LNCaP clone FGC (cell line): ENCODE measurements around the gene GPR37L1.

Source experiments
- DNase-seq: peaks from one replicate; pipeline ENCODE4 v3.0.0-alpha.2; 2011; ENCODE audit warnings: low read depth
- H3K4me3 ChIP-seq: 2 replicates; pipeline ENCODE4 v1.5.1; 2011; ENCODE audit warnings: mild to moderate bottlenecking, low read depth, low read length, control low read depth
- CTCF ChIP-seq: IDR thresholded peaks from 2 replicates; pipeline ENCODE4 v1.5.1; 2012; ENCODE audit warnings: mild to moderate bottlenecking; ENCODE audit not compliant: control insufficient read depth, insufficient read depth; ENCODE audit errors: extremely low read depth

Gene GPR37L1

GRCh38 chr1:202181586-202181985, 58.9 kb downstream of the GPR37L1 start:
- DNase-seq: no peak
- no peak for TF ChIP-seq CTCF
- H3K4me3 ChIP-seq: no peak overlapping the region

- no peak for DNase-seq
- no peak overlapping the region for H3K4me3 ChIP-seq
- TF ChIP-seq CTCF: no peak
Observed at GRCh38 chr1:202182040-202182877, 59.5 kb downstream of the GPR37L1 start.
